GM12891 (cell line): ENCODE results near the gene SMYD3.

Experiments
- PAX5 ChIP-seq: IDR thresholded peaks from 2 replicates; pipeline ENCODE4 v1.6.1; 2011; ENCODE audit warnings: low read length, moderate library complexity, mild to moderate bottlenecking; ENCODE audit not compliant: insufficient read depth, severe bottlenecking
- POLR2A ChIP-seq: IDR thresholded peaks from 2 replicates; pipeline ENCODE4 v1.6.1; 2011; ENCODE audit warnings: low read depth, low read length, control low read depth

GRCh38 chr1:246415028-246415427 lies 92.1 kb downstream of the SMYD3 start:
- TF ChIP-seq POLR2A (no peak), PAX5 (no peak)
